GM19372 (cell line): ENCODE measurements around the gene MAT2A.
A peak's percentile ranks its signal among the peaks of the same experiment; 100 is the strongest.
"Not testable (repeated sequence)": the region's sequence is repeated elsewhere in the genome, so short reads cannot be mapped to it uniquely, and the experiment has no call there.

Experiments
- ATAC-seq: cut with Tn5 transposase; IDR thresholded peaks from one replicate; pipeline ENCODE4 v1.9.1; 2021; ENCODE audit warnings: mild to moderate bottlenecking, low read depth, moderate library complexity; ENCODE audit not compliant: unreplicated experiment

The MAT2A gene

DNA sequence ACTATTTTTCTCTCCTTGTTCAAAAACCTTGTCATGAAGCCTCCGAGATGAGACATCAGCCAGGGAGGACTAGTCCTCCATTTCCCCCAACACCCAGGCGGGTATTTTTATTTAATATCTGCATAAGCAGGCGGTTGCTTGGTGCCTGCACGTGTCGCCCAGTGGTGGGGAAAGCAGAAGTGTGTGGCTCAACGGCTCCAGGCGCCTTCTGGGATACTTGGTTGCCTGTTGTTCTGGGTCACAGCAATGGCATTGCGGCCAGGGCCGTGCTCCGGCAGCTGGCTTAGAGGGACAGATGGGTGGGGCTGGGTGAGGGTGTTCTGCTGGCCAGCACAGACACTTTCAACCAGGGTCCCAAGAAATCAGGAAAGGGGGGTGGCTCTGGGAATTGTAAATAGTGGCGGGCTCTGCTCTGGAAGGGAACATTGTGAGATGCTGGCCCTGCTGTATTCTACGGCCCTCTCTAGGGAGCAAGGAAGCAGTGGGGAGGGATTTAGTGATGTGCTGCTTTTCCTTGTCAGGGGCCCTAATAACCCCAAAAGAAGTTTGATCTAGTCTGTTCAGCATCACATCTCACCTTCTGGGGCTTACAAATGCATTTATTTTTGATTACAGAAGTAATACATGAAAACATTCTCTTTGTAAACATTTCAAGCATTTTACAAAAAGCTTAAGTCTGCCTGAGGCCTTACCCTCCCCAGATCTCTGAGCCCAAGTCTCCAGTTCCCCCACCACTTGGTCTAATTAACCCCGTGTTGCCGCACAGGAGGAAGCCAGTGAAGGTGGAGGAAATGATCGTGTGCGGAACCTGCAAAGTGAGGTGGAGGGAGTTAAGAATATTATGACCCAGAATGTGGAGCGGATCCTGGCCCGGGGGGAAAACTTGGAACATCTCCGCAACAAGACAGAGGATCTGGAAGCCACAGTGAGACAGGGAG, 39.5 kb downstream of the MAT2A start:
- ATAC-seq: peak; percentile 52

DNA sequence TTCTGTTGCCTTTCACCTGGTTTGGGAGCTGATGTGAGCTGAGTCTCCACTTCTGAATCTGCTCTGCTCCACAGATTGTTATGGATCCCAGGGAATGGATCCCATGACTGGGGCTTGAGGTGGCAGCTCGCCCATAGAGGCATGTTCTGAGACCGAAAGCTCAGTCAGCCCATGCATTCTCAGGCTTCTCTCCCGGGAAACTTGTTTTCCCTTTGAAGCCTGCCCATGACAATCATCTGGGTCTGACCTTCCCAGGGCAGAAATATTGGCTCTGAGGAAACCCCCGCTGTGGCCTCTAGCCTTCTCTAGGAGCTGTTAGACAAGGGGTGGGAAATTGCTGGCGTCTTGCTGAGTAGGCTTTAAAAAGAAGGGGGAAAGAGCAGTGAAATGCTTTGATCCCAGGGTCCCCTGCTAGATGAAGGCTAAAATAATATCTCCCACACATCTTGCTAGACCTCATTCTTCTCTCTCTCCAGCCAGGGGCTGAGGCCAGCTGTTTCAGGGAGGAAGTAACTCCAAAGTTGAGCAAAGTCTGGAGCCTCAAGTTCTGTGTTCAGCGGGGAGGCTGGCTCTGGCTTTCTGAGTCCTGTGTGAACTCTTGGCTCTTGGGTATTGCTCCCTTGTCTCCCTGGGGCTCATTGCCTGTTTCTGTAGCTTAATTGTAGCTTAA, 40.4 kb downstream of the MAT2A start:
- ATAC-seq: no peak

DNA sequence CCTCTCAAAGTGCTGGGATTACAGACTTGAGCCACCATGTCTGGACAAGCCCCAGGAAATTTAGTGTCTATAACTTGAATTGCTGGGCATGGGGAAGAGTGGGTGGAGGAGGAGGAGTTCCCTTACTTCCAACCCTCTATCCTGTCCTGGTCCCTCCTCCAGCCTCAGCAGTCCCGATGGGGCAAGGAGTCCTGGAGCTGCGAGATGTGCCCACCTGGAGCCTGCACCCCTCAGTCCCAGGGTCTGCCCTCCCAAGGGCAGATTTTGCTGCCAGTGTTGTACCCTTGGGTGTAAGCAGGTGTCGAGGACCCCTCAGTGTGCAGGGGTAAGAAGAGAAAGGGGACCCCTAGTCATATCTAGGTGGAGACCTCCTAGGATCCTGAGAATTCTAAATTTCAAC, 41.2 kb downstream of the MAT2A start:
- no peak for ATAC-seq

DNA sequence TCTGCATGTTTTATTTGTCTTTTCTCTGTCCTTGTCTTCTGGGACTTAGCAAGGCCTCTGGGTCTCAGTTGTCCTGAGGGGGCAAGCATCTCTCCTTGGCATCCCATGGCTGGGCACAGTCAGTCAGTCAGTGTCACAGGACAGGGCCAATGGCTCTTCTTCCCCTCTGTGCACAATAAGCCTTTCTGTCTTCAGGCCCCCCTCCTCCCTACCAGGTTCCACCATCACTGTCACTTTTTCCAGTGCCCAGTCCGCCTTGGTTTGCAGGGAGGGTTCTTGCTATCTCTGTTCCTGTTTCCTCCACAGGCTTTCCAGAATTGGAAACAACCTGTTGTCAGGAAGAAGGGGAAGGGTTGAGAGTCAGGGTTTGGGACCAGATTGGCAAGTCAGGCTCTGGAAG, 43.5 kb downstream of the MAT2A start:
- ATAC-seq: no peak

DNA sequence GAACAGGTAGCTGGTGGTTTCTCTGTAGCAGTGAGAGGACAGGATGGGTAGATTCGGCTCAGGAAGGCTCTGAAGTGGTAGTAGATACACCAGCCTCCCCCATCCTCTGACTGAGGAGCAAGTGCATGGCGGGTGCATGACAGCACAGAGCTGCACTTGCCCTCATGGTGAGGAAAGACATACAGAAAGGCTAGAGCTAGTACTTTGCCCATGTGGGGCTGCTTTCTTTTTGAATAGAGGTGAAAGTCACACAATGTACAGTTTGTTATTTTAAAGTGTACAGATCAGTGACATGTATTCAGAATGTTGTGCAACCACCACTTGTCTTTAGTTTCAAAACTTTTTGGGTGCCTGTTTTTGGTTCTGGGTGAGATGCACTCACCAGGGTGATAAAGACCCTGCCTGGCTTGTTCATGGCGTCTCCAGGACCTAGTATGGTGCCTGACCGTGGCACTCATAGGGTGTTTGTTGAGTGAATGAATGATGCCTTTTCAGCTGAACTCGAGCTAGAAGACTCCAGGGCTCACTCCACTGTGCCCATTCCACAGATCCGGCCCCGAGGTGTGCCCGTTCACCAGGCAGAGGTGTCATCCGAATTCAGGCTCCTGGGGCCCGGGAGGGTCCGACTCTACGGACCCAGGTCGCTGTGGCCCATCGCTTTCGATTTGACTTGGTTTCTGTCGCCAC, 44.8 kb downstream of the MAT2A start:
- ATAC-seq: peak; percentile 18

DNA sequence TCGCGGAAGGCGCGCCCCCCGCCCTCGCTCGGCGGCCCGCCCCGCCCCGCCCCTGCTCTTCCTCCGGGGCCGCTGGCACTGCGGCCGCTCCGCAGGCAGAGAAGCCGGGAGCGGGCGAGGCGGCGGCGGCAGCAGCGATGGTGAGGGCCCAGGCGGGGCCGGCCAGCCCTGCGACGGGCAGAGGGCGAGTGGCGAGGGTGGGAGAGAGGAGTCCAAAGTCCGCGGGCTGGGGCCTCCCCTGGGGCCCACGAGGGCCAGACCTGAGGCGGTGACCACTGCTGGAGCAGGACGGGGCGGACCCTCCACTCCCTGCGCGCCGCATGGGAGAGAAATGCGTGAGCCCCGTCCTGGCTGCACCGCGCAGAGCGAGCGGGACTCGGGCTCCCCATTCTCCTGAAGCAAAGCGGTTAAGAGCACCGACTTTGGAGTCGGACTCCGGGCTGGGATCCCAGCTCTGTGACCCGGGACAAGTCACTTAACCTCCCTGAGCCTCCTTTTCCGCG, 45.4 kb downstream of the MAT2A start, which contains the start of gene VAMP5:
VAMP5 (plus strand) TSS at position 78 of the 503 bp plus-strand sequence; CDS start at position 138, 60 bp downstream.
- peak; percentile 58 for ATAC-seq

DNA sequence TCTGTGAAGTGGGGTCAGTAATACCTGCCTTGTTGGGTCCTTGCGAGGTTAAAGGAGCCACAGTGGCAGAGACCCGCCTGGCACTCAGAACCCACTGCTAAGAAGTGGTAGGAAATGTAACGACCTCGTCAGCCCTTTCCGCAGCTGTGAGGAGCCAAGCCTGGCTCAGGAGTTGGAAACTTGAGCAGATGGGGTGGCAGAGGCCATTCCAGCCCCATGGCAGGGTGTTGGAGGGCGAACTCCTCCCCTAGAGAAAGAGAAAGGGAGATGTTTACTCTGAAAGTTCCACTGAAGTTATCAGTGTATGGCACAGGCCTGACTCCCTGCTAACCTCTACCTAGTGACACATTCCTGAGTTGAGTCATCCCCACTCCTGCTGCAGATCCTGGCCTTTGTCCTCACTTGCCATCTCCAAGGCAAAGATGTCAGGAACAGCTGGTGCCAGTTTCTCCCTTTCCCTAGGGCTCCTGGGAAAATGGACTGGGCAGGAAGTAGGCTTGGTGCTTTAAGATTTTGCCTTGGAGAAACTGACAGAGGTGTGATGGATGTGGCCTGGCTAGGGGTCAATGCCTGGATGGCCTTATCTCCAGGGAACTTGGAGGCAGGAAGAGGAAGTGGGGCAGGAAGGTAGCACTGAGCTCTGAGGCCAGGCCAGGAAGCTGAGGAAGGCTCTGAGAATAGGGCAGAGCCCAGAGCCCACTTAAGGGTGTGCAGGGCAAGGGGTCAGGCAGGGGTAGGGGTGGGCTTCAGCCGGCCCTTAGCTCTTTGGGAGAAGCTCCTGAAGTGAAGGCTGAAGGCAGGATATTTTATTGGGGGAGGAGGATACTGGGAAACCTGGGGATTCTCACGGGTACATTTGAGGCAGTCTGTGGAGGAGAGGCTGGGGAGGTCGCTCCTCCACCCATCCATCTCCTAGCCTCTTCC, 46.2 kb downstream of the MAT2A start:
- peak; percentile 22 for ATAC-seq

DNA sequence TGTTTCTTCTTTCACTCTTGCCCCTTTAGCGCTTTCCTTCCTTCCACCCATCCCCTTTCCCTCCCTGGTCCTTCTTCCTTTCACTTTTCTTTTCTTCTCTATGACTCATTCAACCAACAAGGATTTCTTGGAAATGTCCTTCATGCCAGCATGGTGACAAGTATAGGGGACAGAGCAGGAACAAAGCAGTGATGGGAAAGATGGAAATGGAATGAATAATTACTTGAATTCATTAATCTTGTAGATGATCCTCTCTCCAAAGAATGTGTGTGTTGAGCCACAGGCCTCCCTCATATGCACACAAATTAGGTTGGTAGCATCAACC, 46.8 kb downstream of the MAT2A start:
- ATAC-seq: no peak

DNA sequence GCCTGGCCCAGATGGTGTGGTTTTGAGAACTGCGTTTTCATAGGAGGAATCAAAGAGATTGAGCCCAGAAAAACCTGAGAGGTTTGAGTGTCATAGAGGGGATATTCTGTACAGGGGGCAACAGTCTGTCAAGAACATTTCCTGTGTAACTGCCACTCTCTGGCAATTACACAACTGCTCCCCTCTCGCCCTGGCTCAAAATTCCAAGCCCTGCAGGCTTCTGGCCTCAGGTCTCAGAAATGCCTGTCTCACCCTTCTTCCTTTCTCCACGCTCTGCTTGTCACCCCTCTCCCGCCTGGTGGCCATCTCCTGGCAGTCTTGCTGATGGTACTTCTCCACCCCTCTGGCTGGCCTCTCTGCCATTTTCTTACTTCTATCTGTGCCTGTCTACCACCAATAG, 49.3 kb downstream of the MAT2A start:
- ATAC-seq: no peak

DNA sequence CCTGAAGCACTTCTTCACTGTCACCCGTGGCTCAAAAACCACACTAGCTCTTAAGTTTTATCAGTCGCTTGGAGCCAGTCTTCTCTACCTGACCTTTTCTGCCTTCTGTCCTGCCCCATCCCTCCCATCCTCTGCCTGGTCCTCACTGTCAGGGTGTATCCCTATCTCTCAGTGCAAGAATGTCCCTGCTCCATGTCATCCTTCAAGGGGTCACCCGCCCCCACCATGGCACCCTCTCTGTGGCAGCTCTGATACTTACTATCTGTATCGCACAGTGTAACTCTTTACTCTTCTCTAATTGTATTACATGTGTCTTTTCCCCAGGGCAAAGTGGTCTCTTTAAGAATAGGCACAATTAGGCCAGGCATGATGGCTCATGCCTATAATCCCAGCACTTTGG, 49.7 kb downstream of the MAT2A start:
- ATAC-seq: no peak

DNA sequence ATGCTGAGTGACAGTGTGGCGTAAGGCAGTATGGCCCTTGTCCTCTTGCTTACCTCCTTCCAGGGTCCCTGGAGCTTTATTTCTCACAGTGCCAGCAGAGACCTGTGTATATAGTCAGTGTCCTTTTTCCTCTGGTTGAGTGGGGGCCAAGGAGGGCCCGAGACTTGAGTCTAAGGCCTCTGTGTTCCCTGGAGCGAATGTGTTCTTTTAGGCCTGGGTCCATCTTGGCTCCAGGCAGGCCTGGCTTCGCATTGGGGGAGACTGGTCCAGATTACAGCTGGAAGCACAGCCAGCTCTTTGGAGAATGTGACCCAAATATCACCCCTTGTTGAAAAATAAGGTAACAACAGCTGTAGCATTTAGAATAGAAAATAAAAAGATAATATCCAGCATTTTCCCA, 50.2 kb downstream of the MAT2A start:
- ATAC-seq: no peak

DNA sequence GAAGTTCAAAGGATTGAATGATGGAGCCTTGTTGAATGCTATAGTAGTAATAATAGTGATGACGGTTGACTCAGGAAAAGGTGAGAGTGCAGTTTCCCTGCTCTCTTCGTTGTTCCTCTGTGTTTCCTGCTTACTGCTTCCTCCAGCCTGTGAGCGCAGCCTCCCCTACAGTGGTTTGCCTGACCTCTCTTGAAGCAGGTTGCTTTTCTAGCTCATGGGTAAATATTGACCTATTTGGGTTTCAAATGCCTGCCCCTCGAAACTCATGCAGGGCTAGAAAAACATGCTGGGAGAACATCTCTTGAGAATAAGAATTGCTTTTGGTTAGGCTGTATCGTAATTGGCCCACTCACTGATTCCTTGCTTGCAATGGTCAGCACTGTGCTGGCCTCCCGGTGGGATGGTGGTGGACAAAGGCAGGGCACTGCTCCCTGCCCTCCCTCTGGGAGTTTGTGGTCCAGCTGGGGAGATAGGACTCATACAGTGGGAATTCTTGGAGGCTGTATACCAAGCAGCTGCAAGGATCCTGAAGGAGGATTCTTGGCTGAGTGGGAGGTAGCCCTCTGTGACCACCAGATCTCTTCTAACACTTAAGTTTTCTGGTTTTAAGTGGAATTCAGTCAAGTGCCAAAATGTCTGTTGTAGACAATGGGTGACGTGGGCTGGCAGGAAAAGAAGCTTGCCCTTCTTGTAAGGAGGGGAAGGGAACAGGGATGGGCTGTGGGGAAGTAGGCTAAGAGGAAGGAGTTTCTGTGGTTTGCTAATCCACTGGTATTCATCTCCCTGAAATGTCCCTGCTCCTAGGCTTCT, 51.2 kb downstream of the MAT2A start:
- ATAC-seq: no peak

DNA sequence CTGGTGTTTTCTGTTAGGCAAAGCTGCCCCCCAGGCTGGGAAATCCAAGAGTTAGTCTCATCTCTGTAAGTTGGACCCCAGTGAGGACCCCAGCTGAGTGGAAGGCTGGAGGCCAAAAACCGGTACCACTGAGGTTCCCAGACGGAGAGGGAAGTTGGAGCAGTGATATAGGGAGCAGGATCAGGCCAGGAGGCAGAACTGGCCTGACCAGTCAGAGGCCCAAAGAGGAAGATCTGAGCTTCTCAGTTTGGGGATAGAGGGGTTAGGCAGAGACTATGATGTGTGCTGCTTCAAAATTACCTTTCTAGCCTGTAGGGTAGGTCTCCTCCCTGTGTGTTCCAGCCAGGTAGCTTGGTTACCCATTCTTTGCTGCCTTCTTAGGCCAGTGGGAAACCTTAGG, 52.0 kb downstream of the MAT2A start:
- no peak for ATAC-seq

DNA sequence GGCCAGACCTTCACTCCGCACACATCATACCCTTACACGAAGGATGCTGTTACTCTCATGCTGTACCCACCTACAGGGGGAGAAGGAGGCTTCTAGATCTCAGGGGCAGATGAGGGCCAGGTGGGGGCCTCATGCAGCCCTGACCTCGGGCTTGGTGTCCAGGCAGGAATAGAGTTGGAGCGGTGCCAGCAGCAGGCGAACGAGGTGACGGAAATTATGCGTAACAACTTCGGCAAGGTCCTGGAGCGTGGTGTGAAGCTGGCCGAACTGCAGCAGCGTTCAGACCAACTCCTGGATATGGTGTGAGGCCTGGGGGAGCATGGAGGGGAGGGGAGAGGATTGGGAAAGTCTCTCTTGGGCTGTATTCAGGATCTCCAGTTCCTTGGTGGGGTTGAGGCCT, 52.6 kb downstream of the MAT2A start:
- ATAC-seq: no peak

DNA sequence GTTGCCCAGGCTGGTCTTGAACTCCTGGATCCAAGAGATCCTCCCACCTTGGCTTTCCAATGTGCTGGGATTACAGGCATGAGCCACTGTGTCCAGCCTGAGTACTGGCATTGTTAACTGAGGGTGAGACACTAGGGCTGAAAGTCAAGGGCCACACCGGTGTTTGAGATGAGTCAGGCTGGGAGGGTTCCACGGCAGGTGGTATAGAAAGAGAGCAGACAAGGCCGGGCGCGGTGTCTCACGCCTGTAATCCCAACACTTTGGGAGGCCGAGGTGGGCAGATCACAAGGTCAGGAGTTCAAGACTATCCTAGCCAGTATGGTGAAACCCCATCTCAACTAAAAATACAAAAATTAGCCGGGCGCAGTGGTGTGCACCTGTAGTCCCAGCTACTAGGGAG, 53.3 kb downstream of the MAT2A start:
- ATAC-seq: not testable (repeated sequence)

DNA sequence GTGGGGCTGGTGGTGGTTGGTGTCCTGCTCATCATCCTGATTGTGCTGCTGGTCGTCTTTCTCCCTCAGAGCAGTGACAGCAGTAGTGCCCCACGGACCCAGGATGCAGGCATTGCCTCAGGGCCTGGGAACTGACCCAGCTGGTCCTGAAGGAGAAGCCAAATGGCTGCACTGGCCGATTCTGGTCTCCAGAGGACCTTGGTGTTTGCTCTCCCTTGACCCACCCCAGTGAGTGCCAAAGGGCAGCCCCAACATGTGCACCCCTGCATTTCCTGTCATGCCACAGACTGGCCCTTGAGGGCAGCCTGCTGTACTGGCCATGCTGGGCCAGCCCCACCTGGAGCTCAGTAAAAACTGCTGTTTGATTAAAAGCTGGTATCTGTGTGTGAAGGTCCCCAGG, 54.1 kb downstream of the MAT2A start:
- ATAC-seq: no peak
